NCI-H446 treated with DMSO at 0.1 percent for 48 hours (cell line): ENCODE results near the gene ARTN.

Experiments
- DNase-seq: peaks from one replicate; lab custom pipeline; 2025; lab: John Stamatoyannopoulos, UW

Gene ARTN

DNA sequence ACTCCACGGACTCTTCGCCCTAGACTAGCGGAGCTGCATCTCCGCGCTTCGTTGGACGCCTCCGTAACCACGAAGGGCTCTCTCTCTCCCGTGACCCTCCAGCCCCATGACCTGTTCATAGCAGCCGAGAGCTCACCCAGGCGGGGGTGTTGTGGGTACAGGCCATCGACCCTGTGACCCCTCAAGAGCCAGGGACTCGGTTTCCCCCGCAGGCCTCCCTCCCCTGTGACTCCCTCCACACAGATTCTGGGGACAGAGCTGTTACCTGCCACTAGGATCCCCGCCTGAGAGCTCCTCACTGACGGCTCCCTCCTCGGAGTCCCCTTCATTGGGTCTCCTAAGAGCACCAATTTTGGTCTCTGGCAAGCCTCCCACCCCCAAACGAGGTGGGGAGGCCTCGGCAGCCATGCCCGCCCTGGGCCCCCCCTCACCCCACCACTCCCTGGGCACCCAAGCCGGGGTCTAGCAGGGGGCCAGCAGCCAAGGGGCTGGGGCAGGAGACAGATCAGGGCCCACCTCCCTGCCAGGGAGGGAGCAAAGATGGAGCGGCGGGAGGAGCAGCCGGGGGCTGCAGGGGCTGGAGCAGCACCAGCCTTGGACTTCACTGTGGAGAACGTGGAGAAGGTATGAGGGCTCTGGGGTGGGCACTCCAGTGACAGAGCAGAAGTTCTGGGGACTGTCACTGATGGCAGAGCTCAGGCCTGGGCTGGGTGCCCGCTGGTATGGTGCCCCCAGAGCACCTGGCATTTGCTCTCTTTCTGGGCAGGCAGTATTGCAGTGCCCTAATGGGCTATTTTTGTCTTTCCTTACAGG, 13.7 kb downstream of the ARTN start:
- DNase-seq: no peak

DNA sequence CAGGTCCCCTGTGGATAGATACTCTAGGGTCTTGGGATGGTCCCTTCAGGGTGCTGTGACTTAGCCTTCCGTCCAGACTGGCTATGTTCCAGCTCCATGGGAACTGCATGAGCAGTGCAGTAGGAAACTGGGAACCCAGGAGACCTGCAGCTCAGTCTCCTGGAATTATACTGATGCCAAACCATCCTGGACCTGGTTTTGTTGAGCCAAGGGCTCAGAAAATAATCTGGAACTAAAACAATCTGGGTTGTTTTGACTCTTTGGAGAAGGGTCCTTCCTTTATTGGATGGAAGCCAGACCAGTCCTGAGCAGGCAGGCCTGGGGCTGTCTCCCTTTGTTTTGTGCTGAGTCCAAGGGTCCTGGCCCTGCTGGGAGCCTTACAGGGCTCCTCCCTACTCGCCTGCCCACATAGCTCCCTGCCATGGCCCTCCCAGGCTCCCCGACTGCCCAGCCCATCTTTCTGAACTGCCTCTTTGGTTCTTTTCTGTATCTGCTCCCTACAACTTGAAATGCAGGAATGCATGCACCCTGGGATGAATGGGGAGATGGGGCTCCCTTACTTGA, 14.4 kb downstream of the ARTN start:
- no peak for DNase-seq

GRCh38 chr1:43949678-43950077, 16.1 kb downstream of the ARTN start:
- no peak for DNase-seq

- DNase-seq: no peak
These were observed 17.7 kb downstream of the ARTN start for GRCh38 chr1:43951021-43951985.

- no peak for DNase-seq
These were observed 19.2 kb downstream of the ARTN start for GRCh38 chr1:43952731-43953346.

- DNase-seq: no peak
These were observed 19.8 kb downstream of the ARTN start for GRCh38 chr1:43953361-43953760.

DNA sequence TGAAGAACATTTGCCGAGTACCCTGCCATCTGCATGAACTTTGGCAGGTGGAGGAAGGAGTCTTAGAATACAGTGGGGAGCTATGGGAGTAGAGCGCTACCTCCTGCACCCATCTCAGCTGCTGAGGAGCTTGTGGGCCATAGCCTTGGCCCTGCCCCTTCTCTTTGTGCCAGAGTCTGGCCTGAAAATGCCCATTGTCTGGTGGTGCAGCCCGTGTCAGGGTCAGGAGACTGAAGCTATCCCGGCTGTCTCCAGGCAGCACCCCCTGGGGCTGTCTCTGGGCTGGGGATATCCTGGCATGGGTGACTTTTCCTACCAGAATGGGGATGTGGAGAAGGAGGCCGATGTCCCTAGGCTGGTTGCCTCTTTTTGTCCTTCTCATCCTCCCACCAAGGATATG, 20.4 kb downstream of the ARTN start:
- no peak for DNase-seq

DNA sequence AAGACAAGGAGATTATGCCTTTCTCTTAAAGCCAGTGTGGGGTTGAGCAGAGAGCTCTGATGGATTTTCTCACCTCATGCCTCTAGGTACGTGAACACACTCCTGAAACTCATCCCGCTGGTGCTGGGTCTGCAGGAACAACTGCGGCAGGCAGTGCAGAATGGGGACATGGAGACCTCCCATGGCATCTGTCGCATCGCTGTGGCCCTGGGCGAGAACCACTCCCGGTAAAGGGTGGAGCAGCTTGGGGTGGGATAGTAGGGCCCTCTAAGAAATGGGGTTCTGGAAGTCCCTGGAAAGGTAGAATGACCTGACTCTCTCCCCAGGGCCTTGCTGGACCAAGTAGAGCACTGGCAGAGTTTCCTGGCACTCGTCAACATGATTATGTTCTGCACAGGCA, 22.6 kb downstream of the ARTN start:
- no peak for DNase-seq

DNA sequence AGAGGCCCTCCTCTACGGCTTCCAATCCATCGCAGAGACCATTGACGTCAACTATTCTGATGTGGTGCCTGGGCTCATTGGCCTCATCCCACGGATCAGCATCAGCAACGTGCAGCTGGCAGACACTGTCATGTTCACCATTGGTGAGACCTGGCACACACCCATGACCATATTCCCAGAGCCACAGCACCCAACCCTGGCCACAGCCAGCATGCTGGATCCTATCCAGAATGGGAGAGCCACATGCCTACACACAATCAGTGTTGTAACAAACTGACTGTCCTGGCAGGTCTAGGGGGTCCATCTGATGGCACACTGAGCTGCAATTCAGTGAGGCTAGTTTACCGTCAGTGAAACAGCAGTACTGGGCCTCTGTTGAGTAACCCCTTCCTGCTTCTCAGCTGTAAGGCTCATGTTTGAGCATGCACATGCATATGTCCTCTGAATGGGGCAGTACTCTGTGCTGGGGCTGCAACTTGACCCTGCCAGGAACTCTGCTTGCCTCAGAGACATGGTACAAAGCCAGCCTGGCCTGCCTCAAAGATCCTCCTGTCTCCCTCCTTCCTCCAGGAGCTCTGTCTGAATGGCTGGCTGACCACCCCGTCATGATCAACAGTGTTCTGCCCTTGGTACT, 23.9 kb downstream of the ARTN start:
- no peak for DNase-seq

DNA sequence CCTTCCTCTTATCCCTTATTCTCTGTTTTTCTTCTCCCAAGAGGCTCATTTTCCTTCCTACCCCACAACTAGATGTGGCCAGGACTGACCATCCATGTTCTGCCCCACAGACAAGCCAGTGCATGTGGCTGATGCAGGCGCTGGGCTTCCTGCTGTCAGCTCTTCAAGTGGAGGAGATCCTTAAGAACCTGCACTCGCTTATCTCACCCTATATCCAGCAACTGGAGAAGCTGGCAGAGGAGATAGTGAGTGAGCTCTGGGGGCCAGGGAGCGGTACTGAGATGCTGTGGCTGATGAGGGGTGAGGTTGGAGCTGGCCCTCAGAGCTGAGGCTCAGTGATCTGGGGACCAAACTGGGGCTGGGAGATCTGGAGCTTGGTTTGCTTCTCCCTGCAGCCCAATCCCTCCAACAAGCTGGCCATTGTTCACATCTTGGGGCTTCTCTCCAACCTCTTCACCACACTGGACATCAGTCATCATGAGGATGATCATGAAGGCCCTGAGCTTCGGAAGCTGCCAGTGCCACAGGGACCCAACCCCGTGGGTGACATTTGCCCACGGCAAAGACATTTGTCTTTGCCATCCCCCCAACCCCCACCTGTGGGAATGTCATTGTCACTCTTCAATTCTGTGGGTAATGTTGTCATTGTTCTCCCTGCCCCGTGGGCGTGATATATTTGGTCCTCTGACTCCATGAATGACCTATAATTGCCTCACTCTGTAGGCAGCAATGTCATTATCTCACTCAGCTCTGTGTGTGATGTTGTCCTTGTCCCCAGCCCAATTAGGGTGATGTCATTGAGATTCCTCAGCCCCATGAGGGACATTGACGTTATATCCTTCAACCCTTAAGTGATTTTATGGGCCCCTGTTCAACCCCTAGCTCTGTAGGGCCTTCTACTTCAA, 25.0 kb downstream of the ARTN start:
- no peak for DNase-seq

GRCh38 chr1:43960798-43961197, 27.2 kb downstream of the ARTN start:
- no peak for DNase-seq

GRCh38 chr1:43961692-43962091, 28.1 kb downstream of the ARTN start:
- no peak for DNase-seq

GRCh38 chr1:43962324-43962723, 28.7 kb downstream of the ARTN start:
- no peak for DNase-seq

GRCh38 chr1:43963006-43963405, 29.4 kb downstream of the ARTN start:
- no peak for DNase-seq

- no peak for DNase-seq
These were observed 30.3 kb downstream of the ARTN start for GRCh38 chr1:43963890-43964289.

- no peak for DNase-seq
These were observed 31.7 kb downstream of the ARTN start for GRCh38 chr1:43965316-43965715.

DNA sequence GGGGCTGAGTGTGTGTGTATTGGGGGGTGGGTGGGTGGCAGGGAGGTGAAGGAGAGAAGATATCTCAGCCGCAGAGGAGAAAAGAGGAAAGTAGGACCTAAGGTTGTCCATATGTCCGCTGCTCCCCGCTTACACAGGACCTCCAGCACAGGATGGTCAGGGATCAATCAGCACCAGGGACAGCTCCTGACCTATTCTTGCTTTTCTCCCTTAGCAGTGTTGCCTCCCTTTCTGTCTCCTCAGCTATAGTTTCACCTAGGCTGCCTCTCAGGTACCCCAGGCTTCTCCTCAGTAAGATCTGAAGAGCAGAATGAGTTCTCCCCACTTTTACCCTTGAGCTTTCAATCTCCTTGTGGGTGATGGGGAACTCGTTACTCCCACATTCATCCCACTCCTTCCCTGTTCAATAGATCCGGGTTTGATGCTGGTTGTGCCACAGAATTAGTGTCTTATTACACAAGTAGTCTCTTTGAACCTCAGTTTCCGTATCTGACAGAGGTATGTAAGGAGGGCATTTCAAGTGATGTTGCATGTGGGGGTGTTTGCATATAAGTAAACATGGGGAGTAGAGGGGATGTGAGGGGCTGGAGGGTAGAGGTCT, 34.8 kb downstream of the ARTN start:
- DNase-seq: no peak

GRCh38 chr1:43969416-43969745, 35.8 kb downstream of the ARTN start:
- DNase-seq: no peak

DNA sequence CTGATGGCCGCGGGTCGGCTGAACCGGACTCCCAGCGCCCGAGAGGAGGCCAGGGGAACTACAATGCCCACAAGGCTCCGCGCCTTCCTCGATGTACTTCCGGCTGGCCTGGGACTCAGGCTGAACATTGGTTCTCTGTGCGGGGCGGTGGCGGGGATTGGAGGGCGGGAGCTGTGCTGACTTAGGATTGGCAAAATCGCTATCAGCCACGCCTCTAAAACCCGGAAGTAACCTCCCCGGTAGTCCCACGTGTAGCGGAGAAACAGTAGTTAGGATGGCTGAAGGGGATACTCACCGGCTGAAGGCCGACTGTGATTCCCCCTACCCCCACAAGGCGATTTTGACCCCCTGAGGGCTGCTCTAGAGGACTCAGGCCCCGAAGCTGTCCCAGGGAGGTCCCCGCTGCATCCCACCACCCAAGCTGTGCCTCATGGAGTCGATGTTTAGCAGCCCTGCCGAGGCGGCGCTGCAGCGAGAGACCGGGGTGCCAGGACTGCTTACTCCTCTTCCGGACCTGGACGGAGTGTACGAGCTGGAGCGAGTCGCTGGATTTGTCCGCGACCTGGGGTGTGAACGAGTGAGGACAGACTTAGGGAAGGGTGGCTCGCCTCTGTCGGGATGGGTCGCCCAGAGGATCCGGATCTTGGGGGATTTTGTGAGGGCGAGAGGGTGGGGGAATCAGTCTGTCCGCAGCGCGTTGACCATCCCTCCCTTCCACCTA, 36.3 kb downstream of the ARTN start, which contains the start of gene DPH2:
DPH2 (plus strand) TSS at position 265 of the 721 bp plus-strand sequence; CDS start at position 431, 166 bp downstream.
- peak; percentile 96 for DNase-seq

DNA sequence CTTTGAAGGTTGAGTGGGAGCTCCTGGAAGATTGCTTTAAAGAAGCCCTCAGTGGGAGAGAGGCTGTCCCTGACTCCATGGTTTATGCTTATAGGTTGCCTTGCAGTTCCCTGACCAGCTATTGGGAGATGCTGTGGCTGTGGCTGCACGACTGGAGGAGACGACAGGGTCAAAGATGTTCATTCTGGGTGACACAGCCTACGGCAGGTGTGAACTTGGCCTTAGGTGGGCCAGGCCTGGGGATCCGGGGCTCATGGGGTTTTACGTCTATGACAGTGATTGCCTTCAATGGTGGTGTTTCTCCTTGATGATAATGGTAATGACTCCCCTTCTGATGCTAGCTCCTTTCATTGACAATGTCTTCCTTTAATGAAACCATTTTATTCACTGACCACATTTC, 36.9 kb downstream of the ARTN start:
- DNase-seq: no peak
